CD4-positive, alpha-beta T cell treated with Interleukin-10 for 1 hour (primary cell): Measurements from ENCODE around the gene MUC4.
"Not testable (repeated sequence)": the region's sequence is repeated elsewhere in the genome, so short reads cannot be mapped to it uniquely, and the experiment has no call there.

Experiments
- DNase-seq: peaks from one replicate; pipeline ENCODE4 v3.0.0-alpha.2; 2020

Gene MUC4

DNA sequence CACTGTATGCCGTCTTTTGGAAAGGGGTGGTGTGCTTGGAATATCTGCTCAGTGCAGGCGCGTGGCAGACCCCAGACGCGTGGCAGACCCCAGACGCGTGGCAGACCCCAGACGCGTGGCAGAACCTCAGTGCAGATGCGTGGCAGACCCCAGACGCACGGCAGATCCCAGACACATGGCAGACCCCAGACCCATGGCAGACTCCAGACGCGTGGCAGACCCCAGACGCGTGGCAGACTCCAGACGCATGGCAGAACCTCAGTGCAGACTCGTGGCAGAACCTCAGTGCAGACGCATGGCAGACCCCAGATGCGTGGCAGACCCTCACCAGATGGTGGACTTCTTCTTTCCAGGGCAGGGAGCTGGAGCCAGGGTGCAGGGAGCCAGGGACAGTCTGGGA lies 637 bp upstream of the MUC4 start:
- no peak for DNase-seq

GRCh38 chr3:195810455-195810845 lies 1.3 kb downstream of the MUC4 start:
- DNase-seq, result no peak

DNA sequence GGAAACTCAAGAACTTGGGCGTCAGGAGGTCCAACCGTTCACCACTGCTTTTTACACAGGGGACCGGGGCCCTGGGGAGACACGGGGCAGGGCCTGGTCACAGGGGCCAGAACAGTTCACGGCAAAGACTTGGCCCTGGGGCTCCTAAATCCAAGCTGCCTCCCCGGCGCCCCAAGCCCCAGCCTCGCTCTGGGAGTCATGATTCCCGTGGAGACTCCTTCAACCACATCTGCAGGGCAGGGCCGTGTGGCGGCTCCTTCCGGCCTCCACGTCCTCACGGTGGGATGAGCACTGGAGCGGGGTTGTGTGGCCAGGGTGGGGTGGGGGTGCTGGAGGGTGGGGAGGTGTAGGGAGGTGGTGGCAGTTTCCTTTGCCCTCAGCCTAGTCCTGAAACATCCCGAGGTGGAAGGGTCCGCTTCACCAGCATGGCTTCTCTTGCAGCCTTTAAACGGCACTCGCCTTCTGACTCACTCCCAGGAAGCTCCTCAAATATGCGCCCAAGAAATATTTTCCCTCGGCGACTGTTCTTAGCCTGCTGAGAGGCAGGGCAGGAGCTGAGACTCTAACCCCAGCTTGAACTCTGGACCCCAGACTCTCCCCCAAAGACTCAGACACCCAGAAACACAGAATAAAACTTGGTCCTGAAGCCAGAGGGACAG lies 1.8 kb downstream of the MUC4 start:
- DNase-seq, result no peak

GRCh38 chr3:195809291-195809785 lies 2.4 kb downstream of the MUC4 start:
- no peak for DNase-seq

- no peak for DNase-seq
These were observed 2.9 kb downstream of the MUC4 start for GRCh38 chr3:195808741-195809290.

DNA sequence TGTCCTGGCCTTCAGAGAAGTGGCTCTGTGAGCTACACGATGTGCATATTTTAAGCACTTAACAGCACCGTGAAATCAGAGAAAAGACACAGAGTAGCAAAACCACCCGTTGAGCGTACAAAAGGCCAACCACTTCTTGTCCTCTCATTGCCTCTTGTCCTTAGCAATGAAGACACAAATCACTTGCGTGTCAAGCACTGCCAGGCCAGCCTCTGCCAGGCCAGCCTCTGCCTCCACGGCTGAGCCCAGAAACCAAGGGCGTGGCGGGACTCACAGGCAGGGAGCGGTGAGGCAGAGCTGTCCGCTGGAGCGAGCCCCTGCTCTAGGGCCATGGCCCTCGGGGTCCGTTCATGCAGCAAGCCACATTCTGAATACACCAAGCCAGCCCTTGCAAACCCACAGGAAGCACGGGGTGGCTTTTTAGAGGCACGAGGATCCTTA lies 4.0 kb downstream of the MUC4 start:
- DNase-seq, result no peak

GRCh38 chr3:195806916-195807231 lies 4.9 kb downstream of the MUC4 start:
- no peak for DNase-seq

DNA sequence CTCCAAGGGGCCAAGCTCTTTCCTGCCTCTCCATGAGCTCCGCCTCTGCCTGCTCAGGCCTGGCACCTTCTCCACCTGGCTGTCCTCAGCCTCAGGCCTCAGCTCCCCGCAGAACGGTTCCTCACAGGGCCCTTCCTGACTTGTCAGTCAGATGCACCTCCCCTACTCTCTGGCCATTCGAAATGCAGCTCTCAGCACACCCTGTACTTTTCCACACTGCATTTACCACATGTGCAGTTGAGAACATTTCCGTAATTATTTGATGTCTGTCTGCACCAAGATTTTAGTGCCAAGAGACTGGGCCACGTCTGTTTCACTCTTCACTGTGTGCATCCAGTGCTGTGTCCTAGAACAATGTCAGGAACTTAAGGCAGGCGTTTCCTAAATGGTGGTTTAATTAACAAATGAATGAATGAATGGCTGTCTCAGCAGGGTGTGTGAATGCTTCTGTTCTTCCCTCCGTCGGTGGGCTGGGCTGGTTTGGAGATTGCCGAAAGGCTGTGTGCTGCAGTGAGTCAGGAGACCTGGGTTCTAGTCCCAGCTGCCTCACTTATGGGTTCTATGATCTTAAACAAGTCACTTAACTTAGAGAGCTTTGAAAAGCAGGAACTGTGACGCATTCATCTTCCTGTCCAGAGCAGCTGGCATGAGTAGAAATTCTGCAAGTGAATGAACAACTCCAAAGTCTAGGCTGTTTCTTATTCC lies 5.4 kb downstream of the MUC4 start:
- no peak for DNase-seq

GRCh38 chr3:195805588-195805987 lies 6.1 kb downstream of the MUC4 start:
- DNase-seq, result not testable (repeated sequence)

DNA sequence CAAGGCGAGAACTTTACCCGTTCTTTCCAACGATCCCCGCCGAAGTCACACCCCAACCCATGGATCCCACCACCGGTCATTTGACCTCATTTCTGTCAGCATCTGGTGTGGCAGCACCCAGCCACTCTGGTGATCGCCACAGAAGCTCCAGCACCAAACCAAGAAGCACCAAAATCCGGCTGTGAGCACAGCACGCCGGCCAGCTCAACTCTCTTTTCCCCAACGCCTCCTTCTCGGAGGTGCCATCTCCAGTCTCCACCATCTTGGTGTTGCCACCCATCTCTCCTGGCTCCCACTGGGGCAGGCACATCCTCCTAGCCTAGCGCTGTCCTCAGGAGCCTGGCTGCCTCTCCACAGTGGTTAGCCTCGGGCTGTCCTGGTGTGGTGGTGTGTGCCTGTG lies 6.5 kb downstream of the MUC4 start:
- no peak for DNase-seq

GRCh38 chr3:195803289-195803908 lies 8.3 kb downstream of the MUC4 start:
- no peak for DNase-seq

DNA sequence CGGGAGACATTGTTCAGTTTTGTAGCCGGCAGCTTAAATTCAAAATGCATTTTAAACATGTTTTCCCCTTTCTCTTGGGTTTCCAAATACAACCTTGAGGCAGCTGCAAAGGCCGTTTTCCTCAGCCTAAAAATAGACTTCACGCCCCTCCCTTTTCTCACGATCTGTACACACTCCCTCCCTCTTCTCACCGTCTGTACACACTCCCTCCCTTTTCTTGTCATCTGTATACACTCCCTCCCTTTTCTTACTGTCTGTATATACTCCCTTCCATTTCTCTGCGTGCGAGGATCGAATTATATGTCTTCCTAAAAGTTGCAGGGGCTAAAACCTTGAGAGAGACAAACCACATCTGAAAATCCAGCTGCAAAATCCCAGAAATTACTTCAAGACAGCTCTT lies 8.9 kb downstream of the MUC4 start:
- no peak for DNase-seq

DNA sequence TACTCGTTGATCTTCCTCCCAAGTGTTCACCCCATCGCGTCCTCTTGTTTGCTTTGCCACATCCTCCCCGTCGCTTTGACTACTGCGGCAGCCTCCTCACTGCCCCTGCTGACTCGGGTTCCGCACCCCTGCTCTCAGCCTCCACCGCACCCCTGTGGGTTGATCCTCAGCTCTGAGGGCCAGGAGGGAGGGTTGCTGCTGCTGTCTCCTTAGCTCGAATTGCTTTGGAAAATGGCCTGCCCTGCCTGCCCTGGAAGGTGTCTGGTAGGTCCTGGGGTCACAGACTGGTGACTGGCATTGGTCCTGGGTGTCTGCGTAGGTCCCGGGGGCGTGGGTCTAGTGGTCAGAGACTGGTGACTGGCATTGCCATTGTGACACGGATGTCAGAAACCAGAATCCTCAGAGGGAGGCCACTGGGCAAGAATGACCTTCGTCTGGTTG lies 9.4 kb downstream of the MUC4 start:
- peak; percentile 47 for DNase-seq

DNA sequence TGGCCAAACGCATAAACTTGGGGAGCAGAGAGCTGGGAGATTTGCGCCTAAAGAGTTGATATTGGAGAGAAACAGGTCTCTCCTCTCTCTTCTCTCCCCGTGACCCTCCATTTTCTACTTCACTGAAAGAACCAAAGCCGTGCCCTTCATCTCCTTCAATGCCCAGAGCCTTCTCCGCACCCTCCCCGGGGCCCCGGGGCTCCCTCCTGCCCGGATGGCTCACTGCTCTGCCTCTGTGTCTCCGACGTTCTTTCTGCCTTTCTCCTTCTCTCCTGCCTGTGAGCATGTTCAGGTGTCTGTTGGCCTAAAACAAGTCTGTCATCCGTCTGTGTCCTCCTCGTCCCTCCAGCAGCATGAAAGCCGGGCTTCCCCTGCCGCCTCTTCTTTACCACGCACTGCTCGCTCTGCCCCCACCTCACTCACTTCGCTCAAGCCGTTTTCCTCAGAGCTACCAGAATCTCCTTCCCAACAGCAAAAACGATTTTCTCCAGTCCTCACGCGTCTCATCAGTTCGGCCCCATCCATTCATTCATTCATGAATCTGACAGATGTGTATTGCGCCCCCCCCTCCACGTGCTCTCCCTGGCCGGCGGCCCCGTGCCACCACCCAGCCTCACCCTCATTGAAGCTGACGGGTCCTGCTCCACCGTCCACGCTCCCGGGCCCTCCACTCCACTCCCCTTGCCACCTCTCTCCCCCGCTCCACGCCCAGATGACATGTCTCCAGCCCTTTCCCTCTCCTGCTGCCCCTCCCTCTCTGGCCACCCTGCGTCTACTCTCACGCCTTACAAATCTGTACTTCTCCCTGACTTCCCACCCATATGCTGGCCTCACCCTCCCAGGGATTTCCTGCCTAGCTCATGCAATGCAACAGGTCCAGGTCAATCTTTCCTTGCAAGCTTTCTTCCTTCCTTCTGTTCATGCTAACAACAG lies 10.2 kb downstream of the MUC4 start:
- DNase-seq, result no peak

GRCh38 chr3:195800240-195800639 lies 11.5 kb downstream of the MUC4 start:
- no peak for DNase-seq

GRCh38 chr3:195796795-195797194 lies 14.9 kb downstream of the MUC4 start:
- no peak for DNase-seq

DNA sequence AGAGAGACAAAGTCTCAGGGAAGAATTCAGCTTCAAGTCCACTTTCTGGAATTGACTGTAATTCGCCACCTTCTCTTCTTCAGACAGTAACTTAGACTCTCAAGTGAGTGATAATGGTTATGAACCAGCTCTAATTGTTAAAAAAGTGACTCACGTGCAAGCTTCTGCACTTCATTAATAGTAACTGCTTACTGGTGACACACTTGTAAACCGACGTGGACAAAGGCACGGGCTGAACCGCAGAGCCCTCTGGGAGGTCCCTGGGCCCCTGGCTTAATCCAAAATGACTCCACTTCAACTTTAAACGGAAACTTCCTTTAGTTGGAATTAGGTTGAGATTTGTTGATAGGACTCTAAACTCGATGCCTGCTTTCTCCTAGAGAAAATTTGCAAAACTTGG lies 17.0 kb downstream of the MUC4 start:
- DNase-seq, result no peak

- not testable (repeated sequence) for DNase-seq
These were observed 19.1 kb downstream of the MUC4 start for GRCh38 chr3:195792621-195793020.

GRCh38 chr3:195790901-195791300 lies 20.8 kb downstream of the MUC4 start:
- DNase-seq, result no peak

DNA sequence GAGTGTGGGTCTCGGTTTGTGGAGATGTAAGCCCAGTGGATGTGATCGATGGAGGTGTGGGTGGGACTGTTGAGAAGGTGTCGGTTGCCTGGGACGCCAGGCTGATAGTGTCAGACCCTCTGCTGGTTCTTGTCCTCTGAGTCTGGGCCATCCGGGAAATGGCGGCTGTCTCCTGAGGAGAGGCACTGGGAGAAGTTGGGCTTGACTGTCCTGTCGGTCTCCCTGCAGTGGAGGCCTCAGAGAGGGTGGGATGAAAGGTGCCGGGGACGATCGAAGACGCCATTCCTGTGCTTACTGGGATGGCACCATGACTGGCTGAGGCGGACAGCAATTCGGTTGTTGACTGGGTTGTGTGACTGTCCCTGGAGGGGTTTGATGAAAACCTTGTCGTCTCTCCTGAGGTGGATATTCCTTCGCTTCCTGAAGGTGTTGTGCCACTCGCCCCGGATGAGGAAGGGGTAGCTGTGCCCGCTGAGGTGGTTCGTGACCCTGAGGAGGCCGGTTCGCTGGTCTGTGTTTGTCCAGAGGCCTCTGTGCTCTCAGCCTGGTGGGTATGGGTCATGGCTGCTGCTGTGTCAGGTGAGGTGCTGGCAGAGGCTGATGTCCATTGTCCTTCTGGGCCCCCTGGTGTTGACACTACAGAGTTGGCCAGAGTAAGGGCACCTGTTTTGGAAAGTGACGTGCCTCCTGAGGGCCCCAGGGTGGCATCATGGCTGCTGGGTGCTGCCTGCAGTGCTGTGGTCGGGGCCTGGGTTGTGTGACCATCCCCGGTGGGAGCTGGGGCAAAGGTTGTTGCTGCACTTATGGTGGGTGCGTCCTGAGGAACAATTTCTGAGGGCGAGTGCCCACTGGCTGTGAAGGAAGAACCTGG lies 22.8 kb downstream of the MUC4 start:
- no peak for DNase-seq

GRCh38 chr3:195785781-195786405 lies 25.8 kb downstream of the MUC4 start:
- not testable (repeated sequence) for DNase-seq
